ENCODE measurements around the gene C16orf74.

Gene C16orf74

GRCh38 chr16:85670840-85671239 is 80.1 kb downstream of the C16orf74 start:
- Histone ChIP-seq H3K56ac (ENCODE audit: low read length) (no peak overlapping the region), H2BK15ac (replicated peaks; ENCODE audit: low read depth) (no peak overlapping the region), H3K79me2 (ENCODE audit: control insufficient read depth, insufficient read depth, low read length) (no peaks in the 10 kb centered on the region), H2BK120ac (ENCODE audit: low read depth, low read length) (no peak overlapping the region), H3K4me1 (ENCODE audit: control insufficient read depth, low read depth, low read length) (no peaks in the 10 kb centered on the region), H3K79me1 (ENCODE audit: low read length) (no peaks in the 10 kb centered on the region), H3K9ac (ENCODE audit: low read length) (no peak overlapping the region), H3K27ac (ENCODE audit: low read depth, low read length) (no peak overlapping the region), H3K27me3 (ENCODE audit: insufficient read depth, low read length, poor library complexity) (no peaks in the 10 kb centered on the region), H2BK5ac (ENCODE audit: low read length) (no peak overlapping the region), H4K5ac (ENCODE audit: low read length) (no peak overlapping the region), H3K4me3 (ENCODE audit: low read length) (no peak overlapping the region), H2AK5ac (ENCODE audit: low read length) (no peak overlapping the region), H3K36me3 (ENCODE audit: control insufficient read depth, insufficient read depth, low read length) (peaks cover 34% of the 10 kb centered on the region), H3K4me2 (ENCODE audit: low read length) (no peak overlapping the region), H4K8ac (ENCODE audit: low read depth, low read length) (no peak overlapping the region), H3K23ac (ENCODE audit: low read length) (no peak overlapping the region), H3K18ac (ENCODE audit: low read length) (no peak overlapping the region), H3K4ac (ENCODE audit: low read depth, low read length) (no peak overlapping the region)
- DNase-seq: no peak
- WGBS (ENCODE audit: extremely low coverage, insufficient coverage, low lambda C conversion rate): no CpG with 5 or more reads among the region's 14 CpGs

DNA sequence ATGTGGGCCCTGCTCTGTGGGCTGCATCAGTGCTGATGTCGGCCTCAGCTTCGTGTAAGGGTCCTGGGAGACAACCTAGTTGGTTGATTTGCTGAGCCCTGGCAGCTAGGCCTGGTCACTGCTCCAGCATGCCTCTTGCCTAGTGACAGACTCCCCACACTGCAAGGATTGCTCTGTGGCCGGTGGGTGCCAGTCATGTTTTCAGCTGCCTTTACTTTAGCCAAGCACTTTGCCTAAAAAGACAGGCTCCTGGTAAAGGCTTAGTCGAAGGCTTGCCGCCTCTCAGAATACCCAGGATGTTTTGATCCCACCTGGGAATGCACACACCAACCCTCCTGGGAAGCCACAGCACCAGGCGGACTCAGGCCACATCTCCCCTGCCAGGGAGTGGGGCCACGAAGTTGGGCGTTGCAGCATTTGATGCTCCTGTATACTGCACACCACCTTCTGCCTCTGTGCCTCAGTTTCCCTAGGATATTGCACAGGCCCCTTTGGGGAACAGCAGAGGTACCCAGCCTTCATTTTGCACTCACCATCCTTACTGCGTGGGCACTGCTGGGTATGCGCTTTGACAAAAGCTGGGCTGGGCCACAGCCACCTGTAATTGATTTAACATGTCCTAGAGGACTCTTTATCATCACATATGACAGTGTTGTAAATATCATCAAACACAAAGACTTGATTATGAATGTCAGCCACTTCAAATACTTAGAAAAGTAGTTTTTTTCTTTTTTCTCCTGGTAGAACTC is 82.0 kb downstream of the C16orf74 start:
- H3K27ac ChIP-seq (ENCODE audit: low read depth, low read length): no peak overlapping the region
- H4K8ac ChIP-seq (ENCODE audit: low read depth, low read length): no peak overlapping the region
- H2AK5ac ChIP-seq (ENCODE audit: low read length): no peak overlapping the region
- WGBS (ENCODE audit: extremely low coverage, insufficient coverage, low lambda C conversion rate): no CpG with 5 or more reads among the region's 10 CpGs
- no peak overlapping the region for H3K56ac ChIP-seq (ENCODE audit: low read length)
- no peak overlapping the region for H3K23ac ChIP-seq (ENCODE audit: low read length)
- H3K36me3 ChIP-seq (ENCODE audit: control insufficient read depth, insufficient read depth, low read length): peaks cover 31% of the 10 kb centered on the region
- H2BK120ac ChIP-seq (ENCODE audit: low read depth, low read length): no peak overlapping the region
- H2BK15ac ChIP-seq (replicated peaks; ENCODE audit: low read depth): no peak overlapping the region
- H3K79me2 ChIP-seq (ENCODE audit: control insufficient read depth, insufficient read depth, low read length): no peaks in the 10 kb centered on the region
- no peak overlapping the region for H2BK5ac ChIP-seq (ENCODE audit: low read length)
- H3K79me1 ChIP-seq (ENCODE audit: low read length): no peaks in the 10 kb centered on the region
- no peaks in the 10 kb centered on the region for H3K4me1 ChIP-seq (ENCODE audit: control insufficient read depth, low read depth, low read length)
- no peak overlapping the region for H3K4me3 ChIP-seq (ENCODE audit: low read length)
- H3K27me3 ChIP-seq (ENCODE audit: insufficient read depth, low read length, poor library complexity): no peaks in the 10 kb centered on the region
- no peak overlapping the region for H4K5ac ChIP-seq (ENCODE audit: low read length)
- no peak for DNase-seq
- H3K4ac ChIP-seq (ENCODE audit: low read depth, low read length): no peak overlapping the region
- no peak overlapping the region for H3K9ac ChIP-seq (ENCODE audit: low read length)
- no peak overlapping the region for H3K4me2 ChIP-seq (ENCODE audit: low read length)
- H3K18ac ChIP-seq (ENCODE audit: low read length): no peak overlapping the region

DNA sequence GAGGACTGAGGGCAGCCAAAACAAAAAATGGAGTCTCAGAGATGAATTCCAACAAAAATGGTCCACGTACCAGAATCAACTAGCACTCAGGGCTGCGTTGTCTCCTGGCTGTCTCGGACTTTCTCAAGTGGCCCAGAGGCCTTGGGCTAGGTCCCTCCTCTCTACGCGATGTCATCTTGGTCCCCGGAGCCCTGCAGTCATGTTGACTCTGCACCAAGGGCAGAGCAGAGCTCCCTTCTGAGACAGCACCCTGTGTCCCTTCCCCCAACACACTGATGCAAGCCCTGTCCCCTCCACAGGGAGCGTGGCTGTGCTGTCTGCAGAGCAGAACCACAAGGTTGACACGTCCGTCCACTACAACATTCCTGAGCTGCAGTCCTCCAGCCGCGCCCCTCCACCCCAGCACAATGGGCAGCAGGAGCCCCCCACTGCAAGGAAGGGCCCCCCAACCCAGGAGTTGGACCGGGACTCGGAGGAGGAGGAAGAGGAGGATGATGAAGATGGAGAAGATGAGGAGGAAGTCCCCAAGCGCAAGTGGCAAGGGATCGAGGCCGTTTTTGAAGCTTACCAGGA is 83.0 kb downstream of the C16orf74 start:
- H3K27me3 ChIP-seq (ENCODE audit: insufficient read depth, low read length, poor library complexity): no peaks in the 10 kb centered on the region
- no peak overlapping the region for H2AK5ac ChIP-seq (ENCODE audit: low read length)
- no peak for DNase-seq
- H3K56ac ChIP-seq (ENCODE audit: low read length): no peak overlapping the region
- no CpG with 5 or more reads among the region's 16 CpGs for WGBS (ENCODE audit: extremely low coverage, insufficient coverage, low lambda C conversion rate)
- H3K4me3 ChIP-seq (ENCODE audit: low read length): no peak overlapping the region
- H2BK15ac ChIP-seq (replicated peaks; ENCODE audit: low read depth): no peak overlapping the region
- H3K4me1 ChIP-seq (ENCODE audit: control insufficient read depth, low read depth, low read length): no peaks in the 10 kb centered on the region
- no peak overlapping the region for H3K4ac ChIP-seq (ENCODE audit: low read depth, low read length)
- H3K79me1 ChIP-seq (ENCODE audit: low read length): no peaks in the 10 kb centered on the region
- H3K23ac ChIP-seq (ENCODE audit: low read length): no peak overlapping the region
- no peak overlapping the region for H4K5ac ChIP-seq (ENCODE audit: low read length)
- no peak overlapping the region for H2BK120ac ChIP-seq (ENCODE audit: low read depth, low read length)
- no peaks in the 10 kb centered on the region for H3K79me2 ChIP-seq (ENCODE audit: control insufficient read depth, insufficient read depth, low read length)
- H4K8ac ChIP-seq (ENCODE audit: low read depth, low read length): no peak overlapping the region
- no peak overlapping the region for H3K4me2 ChIP-seq (ENCODE audit: low read length)
- H2BK5ac ChIP-seq (ENCODE audit: low read length): no peak overlapping the region
- no peak overlapping the region for H3K27ac ChIP-seq (ENCODE audit: low read depth, low read length)
- no peak overlapping the region for H3K9ac ChIP-seq (ENCODE audit: low read length)
- H3K18ac ChIP-seq (ENCODE audit: low read length): no peak overlapping the region
- peaks cover 35% of the 10 kb centered on the region for H3K36me3 ChIP-seq (ENCODE audit: control insufficient read depth, insufficient read depth, low read length)

- no peak overlapping the region for H3K4ac ChIP-seq (ENCODE audit: low read depth, low read length)
- no peak overlapping the region for H3K4me2 ChIP-seq (ENCODE audit: low read length)
- no peaks in the 10 kb centered on the region for H3K79me2 ChIP-seq (ENCODE audit: control insufficient read depth, insufficient read depth, low read length)
- no peak overlapping the region for H4K8ac ChIP-seq (ENCODE audit: low read depth, low read length)
- no peak overlapping the region for H3K4me3 ChIP-seq (ENCODE audit: low read length)
- H3K27me3 ChIP-seq (ENCODE audit: insufficient read depth, low read length, poor library complexity): no peaks in the 10 kb centered on the region
- no peak overlapping the region for H4K5ac ChIP-seq (ENCODE audit: low read length)
- H3K18ac ChIP-seq (ENCODE audit: low read length): no peak overlapping the region
- no peak for DNase-seq
- H3K4me1 ChIP-seq (ENCODE audit: control insufficient read depth, low read depth, low read length): no peaks in the 10 kb centered on the region
- H3K56ac ChIP-seq (ENCODE audit: low read length): no peak overlapping the region
- H3K36me3 ChIP-seq (ENCODE audit: control insufficient read depth, insufficient read depth, low read length): peaks cover 34% of the 10 kb centered on the region
- H3K23ac ChIP-seq (ENCODE audit: low read length): no peak overlapping the region
- H3K79me1 ChIP-seq (ENCODE audit: low read length): no peaks in the 10 kb centered on the region
- WGBS (ENCODE audit: extremely low coverage, insufficient coverage, low lambda C conversion rate): no CpG with 5 or more reads among the region's 9 CpGs
- H2BK15ac ChIP-seq (replicated peaks; ENCODE audit: low read depth): no peak overlapping the region
- H2AK5ac ChIP-seq (ENCODE audit: low read length): no peak overlapping the region
- H3K9ac ChIP-seq (ENCODE audit: low read length): no peak overlapping the region
- H2BK120ac ChIP-seq (ENCODE audit: low read depth, low read length): no peak overlapping the region
- H2BK5ac ChIP-seq (ENCODE audit: low read length): no peak overlapping the region
- H3K27ac ChIP-seq (ENCODE audit: low read depth, low read length): no peak overlapping the region
These were observed 83.6 kb downstream of the C16orf74 start for GRCh38 chr16:85667261-85667660.

DNA sequence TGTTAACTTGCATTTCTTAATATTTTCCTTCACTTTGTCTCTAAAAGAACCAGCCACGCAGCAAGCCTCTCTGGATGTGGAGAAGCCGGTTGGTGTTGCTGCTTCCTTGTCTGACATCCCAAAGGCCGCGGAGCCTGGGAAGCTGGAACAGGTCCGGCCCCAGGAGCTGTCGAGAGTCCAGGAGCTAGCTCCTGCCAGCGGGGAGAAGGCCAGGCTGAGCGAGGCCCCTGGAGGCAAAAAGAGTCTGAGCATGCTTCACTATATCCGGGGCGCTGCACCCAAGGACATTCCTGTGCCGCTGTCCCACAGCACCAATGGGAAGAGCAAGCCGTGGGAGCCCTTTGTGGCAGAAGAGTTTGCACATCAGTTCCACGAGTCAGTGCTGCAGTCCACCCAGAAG is 85.0 kb downstream of the C16orf74 start:
- Histone ChIP-seq H2BK15ac (replicated peaks; ENCODE audit: low read depth) (no peak overlapping the region), H3K36me3 (ENCODE audit: control insufficient read depth, insufficient read depth, low read length) (peaks cover 35% of the 10 kb centered on the region), H3K79me1 (ENCODE audit: low read length) (no peaks in the 10 kb centered on the region), H2AK5ac (ENCODE audit: low read length) (no peak overlapping the region), H4K5ac (ENCODE audit: low read length) (no peak overlapping the region), H3K79me2 (ENCODE audit: control insufficient read depth, insufficient read depth, low read length) (no peaks in the 10 kb centered on the region), H3K27me3 (ENCODE audit: insufficient read depth, low read length, poor library complexity) (no peaks in the 10 kb centered on the region), H3K4ac (ENCODE audit: low read depth, low read length) (no peak overlapping the region), H3K27ac (ENCODE audit: low read depth, low read length) (no peak overlapping the region), H3K4me2 (ENCODE audit: low read length) (no peak overlapping the region), H3K4me3 (ENCODE audit: low read length) (no peak overlapping the region), H3K18ac (ENCODE audit: low read length) (no peak overlapping the region), H3K9ac (ENCODE audit: low read length) (no peak overlapping the region), H3K56ac (ENCODE audit: low read length) (no peak overlapping the region), H2BK120ac (ENCODE audit: low read depth, low read length) (no peak overlapping the region), H3K4me1 (ENCODE audit: control insufficient read depth, low read depth, low read length) (no peaks in the 10 kb centered on the region), H2BK5ac (ENCODE audit: low read length) (no peak overlapping the region), H4K8ac (ENCODE audit: low read depth, low read length) (no peak overlapping the region), H3K23ac (ENCODE audit: low read length) (no peak overlapping the region)
- DNase-seq: no peak
- WGBS (ENCODE audit: extremely low coverage, insufficient coverage, low lambda C conversion rate): no CpG with 5 or more reads among the region's 13 CpGs

GRCh38 chr16:85665373-85665740 is 85.5 kb downstream of the C16orf74 start:
- no peak overlapping the region for H3K4ac ChIP-seq (ENCODE audit: low read depth, low read length)
- no CpG with 5 or more reads among the region's 12 CpGs for WGBS (ENCODE audit: extremely low coverage, insufficient coverage, low lambda C conversion rate)

More at GRCh38 chr16:85665373-85665740, 85.5 kb downstream of the C16orf74 start:
- DNase-seq: no peak
- Histone ChIP-seq H3K23ac (ENCODE audit: low read length) (no peak overlapping the region), H2BK15ac (replicated peaks; ENCODE audit: low read depth) (no peak overlapping the region), H3K4me3 (ENCODE audit: low read length) (no peak overlapping the region), H3K79me2 (ENCODE audit: control insufficient read depth, insufficient read depth, low read length) (no peaks in the 10 kb centered on the region), H3K27me3 (ENCODE audit: insufficient read depth, low read length, poor library complexity) (no peaks in the 10 kb centered on the region), H2AK5ac (ENCODE audit: low read length) (no peak overlapping the region), H4K5ac (ENCODE audit: low read length) (no peak overlapping the region), H3K36me3 (ENCODE audit: control insufficient read depth, insufficient read depth, low read length) (peaks cover 35% of the 10 kb centered on the region), H3K56ac (ENCODE audit: low read length) (no peak overlapping the region), H3K27ac (ENCODE audit: low read depth, low read length) (no peak overlapping the region), H3K4me2 (ENCODE audit: low read length) (no peak overlapping the region), H3K9ac (ENCODE audit: low read length) (no peak overlapping the region), H3K18ac (ENCODE audit: low read length) (no peak overlapping the region), H2BK5ac (ENCODE audit: low read length) (no peak overlapping the region), H4K8ac (ENCODE audit: low read depth, low read length) (no peak overlapping the region), H3K79me1 (ENCODE audit: low read length) (no peaks in the 10 kb centered on the region), H3K4me1 (ENCODE audit: control insufficient read depth, low read depth, low read length) (no peaks in the 10 kb centered on the region), H2BK120ac (ENCODE audit: low read depth, low read length) (no peak overlapping the region)

Measured in mesendoderm (in vitro differentiated cells).